HG02798 (cell line): ENCODE results near the gene TMEM269.

Experiments
- ATAC-seq: cut with Tn5 transposase; IDR thresholded peaks from one replicate; pipeline ENCODE4 v1.9.1; 2021; ENCODE audit warnings: mild to moderate bottlenecking; ENCODE audit not compliant: unreplicated experiment, poor library complexity

TMEM269 gene, protein sequence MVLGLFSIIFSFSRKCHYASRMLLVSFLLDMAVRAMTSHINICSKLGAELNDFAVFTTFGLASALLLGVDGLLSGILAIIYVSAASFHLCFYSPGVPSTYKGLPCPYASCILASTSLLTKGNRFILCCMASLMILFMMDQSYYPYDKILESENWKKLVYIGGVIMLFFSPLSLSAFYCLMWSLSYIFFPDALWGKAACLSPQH

DNA sequence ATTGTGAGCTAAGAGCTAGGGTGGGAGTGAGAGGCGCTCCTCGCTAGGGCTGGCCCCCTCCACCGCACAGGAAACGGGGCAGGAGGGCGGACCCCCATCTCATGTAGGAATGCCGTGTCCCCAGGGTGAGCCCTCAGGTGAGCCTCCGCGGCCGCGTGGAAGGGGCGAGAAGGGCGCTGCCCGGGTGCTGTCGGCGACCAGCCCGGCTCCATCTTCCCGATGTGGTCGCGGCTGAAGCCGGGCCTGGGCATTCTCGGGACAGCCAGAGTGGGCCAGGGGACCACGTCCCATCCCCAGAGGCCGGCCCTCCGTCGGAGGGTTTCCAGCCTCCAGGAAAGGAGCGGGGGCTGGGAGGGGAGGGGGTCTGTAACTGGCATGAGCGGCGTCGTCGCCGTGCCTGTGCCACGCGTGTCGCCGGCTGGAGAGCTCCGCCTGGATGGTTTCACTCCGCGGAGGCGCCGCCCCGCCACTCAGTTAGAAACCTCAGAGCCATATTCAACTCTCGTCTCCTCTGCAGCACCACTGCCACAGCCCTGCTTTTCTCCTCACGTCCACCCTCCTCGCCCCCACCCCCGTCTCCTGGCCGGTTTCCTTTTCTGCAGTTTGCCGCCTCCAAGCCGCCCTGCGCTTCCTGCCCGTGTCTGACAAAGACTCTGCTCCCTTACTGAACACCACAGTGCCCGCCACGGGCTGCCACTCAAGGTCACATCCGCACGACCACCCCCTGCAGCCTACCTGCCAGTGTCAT is at the start of gene TMEM269:
TSS of gene TMEM269 (plus strand) at position 46 of the 748 bp plus-strand sequence. CDS start 4,903 bp downstream, outside the sequence.
- ATAC-seq, result no peak

GRCh38 chr1:42735056-42735455 is 49.7 kb upstream of the TMEM269 start:
- ATAC-seq, result no peak

DNA sequence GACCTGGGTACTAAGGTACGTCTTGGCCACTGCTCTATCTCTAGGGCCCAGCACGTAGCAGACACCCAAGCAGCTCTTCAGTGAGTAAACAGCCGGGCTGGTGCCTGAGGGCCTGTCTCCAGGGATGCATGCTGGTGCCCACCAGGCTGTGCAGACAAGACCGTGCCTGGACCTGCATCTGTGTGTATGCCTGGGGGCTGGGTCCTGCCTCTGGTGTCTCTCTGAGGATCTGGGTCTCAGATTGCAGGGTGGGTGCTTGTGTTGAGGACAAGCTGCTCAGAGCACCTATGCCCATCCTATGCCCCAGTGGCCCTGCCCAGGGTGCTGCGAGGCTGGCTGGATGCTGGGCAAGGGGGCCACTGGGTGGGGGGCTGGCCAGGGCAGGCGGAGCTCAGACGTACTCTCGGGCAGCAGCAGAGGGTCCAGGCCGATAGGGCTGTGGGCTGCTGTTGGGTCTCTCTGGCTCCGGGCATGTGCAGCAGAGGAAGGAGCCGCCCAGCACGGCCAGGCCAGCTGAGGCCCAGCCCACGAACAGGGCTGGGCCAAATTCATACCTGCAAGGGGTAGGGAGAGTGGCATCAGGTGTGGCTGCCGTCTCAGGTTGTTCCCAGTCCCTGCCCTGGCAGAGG is 49.2 kb upstream of the TMEM269 start:
- ATAC-seq, result no peak

DNA sequence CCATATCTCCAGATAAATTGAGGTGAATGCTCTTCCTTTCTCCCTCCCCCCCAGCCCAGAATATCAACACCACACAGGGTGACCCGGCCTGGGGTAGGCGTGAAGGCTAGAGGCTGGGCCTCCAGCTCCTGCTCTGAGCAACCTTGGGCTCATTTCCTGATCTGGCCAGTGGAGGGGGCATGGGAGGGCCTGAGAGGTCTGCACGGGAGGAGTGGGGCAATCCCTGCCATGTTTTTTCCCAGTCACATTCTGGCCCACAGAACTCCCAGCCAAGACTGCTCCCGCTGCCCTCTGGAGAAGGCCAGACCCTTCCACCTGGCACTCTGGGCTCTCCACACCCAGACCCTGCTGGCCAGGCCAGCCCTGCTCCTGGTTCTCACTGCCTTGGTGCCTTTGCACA is 48.6 kb upstream of the TMEM269 start:
- no peak for ATAC-seq

DNA sequence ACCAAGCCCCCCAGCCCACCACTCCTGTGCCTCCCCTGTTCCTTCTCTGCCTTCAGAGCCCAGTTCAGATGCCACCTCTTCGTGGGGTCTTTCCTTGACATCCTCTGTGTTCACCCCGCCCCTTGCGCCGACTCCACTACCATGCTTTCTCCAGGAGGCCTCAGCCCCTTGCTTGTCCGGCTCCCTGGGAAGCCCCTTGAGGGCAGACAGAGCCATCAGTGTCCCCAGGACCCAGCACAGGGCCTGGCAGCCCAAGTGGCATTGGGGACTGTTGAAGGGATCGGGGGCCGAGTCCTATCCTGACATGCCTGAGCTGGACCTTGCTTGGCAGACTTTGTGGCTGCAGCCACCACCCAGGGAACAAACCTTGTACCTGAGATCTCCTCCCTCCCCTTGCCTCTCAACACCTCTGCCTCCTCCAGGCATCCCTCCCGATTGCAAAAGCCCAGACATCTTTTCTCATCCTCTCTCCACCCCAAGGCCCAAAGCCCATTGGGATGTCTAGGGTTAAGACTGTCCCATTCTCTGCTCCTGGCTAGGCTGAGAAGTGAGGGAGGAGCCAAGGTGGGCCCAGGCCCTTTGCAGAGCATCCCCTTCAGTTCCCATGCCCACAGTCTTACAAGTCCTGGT is 48.1 kb upstream of the TMEM269 start:
- no peak for ATAC-seq

DNA sequence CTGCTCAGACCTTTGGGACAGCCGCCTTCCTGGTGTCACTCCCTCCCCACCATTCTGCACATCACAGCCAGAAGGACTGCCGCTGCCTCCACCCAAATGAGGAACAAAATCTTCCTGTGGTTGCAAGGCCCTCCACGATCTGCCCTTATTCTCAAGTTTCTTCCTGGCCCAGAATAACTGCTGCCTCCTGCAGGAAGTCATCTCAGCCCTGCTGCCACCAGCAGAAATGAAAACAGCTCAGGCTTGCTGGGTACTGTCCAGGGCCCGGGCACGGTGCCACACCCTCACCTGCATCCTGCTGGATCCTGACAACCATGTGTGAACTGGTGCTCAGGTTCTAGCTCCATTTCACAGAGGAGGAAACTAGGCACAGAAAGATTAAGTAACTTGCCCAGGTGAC is 47.5 kb upstream of the TMEM269 start:
- ATAC-seq, result no peak

- no peak for ATAC-seq
Observed at GRCh38 chr1:42737986-42738677, 46.7 kb upstream of the TMEM269 start.

GRCh38 chr1:42738678-42739226 is 46.0 kb upstream of the TMEM269 start:
- no peak for ATAC-seq

- ATAC-seq, result no peak
Observed at GRCh38 chr1:42739753-42740700, 44.8 kb upstream of the TMEM269 start, which contains the start of gene CLDN19. CLDN19 (minus strand) TSS chr1:42740236; CDS start chr1:42740063, 173 bp downstream.

DNA sequence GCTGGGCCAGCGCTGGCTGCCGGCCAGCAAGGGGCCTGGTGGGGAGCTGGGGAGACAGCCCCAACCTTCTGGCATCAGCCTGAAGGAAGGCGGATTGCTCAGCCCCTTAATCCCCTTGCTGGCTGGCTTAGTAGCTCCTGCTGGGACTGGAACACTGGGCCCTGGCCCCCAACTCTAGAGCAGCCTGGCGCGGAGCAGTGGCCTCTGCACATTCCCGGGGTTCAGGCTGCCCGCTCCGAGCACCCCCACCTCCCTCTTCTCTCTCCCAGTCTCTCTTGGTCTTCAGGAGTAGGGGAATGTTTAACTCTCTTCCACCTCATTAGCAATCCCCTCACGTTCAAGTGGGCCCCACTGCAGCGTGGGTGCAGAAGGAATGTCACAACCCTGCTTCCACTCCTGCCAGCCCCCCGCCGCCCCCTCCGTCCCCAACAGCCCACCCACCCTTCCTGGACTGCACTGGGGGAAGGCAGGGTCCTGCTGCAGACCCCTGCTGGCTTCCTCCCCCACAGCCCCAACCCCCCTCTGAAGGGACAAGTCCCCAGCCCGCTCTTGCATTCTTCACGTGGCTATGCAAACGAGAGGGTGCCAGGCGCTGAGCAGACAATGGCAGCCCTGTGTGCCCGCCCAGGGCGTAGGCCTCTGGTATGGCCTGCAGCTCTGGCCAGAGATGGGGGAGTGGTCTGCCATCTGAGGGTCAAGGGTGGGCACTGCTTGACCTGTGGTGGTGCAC is 43.8 kb upstream of the TMEM269 start:
- no peak for ATAC-seq

- ATAC-seq, result no peak
Observed at GRCh38 chr1:42741706-42742105, 43.1 kb upstream of the TMEM269 start.

- no peak for ATAC-seq
Observed at GRCh38 chr1:42742141-42742540, 42.6 kb upstream of the TMEM269 start.

DNA sequence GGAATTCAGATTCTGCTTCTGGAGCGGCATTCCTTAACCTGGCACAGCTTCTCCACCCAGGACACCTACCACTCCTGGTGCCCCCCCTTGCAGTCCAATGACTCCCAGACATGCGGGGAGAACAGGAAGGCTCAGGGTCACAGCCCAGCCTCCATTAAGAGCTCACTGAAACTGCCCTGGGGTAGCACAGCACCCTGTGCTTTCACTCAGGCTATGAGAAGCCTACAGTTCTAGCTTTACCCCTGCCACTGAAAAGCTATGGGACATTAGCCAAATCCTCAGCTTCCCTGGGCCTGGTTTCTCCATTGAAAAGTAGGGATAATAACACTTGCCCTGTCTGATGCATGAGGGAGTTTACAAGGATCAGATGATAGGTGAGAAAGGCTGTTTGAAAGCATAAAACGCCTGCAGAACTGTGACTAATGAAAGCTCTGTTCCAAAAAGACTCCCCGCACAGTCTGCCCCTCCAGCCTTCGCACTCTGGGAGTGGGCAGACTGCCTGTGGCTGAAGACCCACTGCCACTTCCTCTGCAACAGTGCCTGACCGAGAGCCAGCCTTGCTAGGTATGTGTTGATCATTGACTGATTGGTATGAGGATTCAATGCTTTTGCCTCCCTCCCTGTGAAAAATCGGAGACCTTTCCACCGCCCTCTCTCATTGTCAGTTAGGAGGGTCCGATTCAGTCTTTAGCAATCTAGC is 42.0 kb upstream of the TMEM269 start:
- no peak for ATAC-seq

GRCh38 chr1:42743317-42744147 is 41.3 kb upstream of the TMEM269 start:
- no peak for ATAC-seq

DNA sequence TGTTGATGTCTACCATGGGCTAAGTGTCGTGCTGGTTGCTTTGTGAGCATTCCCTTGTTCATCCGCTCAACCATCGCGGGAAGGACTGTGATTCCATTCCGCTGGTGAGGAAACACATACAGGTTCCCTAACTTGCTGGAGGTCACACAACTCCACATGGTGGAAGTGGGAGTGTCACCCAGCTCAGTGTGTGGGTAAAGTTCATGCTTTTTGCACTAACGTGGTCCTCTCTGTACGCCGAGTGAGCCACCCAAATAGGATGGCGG is 40.7 kb upstream of the TMEM269 start:
- no peak for ATAC-seq

- ATAC-seq, result no peak
Observed at GRCh38 chr1:42745851-42746250, 38.9 kb upstream of the TMEM269 start.

DNA sequence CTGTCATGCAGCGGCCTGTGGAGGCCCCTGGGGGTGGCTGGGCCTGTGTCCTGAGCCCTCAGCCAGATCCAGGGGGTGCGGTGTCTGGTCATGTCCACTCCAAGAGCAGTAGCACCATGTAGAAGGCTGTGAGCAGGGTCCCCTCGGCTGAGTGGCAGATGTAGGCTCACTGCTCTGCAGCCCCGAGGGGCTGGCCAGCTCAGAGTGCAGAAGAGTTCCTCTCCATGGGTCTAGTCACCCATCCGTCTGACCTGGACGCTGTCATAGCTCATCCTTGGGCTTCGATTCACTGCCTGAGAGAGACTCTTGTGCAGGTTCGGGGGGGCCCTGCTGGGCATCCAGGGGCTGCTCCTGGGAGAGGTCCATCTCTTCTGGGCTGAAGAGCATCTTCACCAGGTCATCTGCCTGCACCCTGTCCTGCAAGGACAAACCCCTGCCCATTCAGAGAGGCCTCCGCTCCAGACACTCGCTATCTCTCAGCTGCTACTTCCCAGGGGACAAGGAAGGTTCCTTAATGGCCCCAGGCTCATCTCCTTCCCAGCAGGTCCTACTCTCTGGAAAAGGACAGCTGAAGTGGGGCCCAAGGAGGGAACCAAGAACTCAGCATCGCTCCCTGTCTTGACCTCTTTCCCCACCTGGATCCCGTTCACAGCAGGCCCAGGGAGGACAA is 38.2 kb upstream of the TMEM269 start:
- ATAC-seq, result no peak
